ENCODE measurements around the gene SKIL.

The SKIL gene

GRCh38 chr3:170440344-170440743 is 82.8 kb downstream of the SKIL start:
- no peak for TF ChIP-seq ZFX (IDR thresholded peaks at IDR 0.05)
- TF ChIP-seq, protein P1, sequence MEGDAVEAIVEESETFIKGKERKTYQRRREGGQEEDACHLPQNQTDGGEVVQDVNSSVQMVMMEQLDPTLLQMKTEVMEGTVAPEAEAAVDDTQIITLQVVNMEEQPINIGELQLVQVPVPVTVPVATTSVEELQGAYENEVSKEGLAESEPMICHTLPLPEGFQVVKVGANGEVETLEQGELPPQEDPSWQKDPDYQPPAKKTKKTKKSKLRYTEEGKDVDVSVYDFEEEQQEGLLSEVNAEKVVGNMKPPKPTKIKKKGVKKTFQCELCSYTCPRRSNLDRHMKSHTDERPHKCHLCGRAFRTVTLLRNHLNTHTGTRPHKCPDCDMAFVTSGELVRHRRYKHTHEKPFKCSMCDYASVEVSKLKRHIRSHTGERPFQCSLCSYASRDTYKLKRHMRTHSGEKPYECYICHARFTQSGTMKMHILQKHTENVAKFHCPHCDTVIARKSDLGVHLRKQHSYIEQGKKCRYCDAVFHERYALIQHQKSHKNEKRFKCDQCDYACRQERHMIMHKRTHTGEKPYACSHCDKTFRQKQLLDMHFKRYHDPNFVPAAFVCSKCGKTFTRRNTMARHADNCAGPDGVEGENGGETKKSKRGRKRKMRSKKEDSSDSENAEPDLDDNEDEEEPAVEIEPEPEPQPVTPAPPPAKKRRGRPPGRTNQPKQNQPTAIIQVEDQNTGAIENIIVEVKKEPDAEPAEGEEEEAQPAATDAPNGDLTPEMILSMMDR (conservative IDR thresholded peaks at IDR 0.05) = no peak
- no peak overlapping the region for H3K27ac ChIP-seq

DNA sequence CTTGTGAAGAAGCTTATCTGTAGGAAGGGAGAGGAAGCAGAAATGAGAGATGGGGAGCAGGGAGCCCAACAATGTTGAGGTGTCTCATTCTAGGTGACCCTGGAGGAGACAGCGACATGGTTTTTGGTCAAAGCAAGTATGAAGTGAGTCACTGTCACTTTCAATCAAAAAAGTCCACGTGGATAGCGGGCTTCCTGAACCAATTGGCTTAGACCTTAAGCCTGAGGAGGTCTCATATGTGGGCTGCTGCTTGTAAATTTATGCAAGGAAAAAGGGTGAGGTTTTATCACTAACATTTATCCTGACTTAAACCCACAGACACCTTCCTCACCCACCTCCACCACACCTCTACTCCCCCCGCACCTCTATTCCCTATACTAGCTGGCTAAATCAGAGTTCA is 83.9 kb downstream of the SKIL start:
- H3K27ac ChIP-seq = no peak overlapping the region
- TF ChIP-seq, protein P1 (conservative IDR thresholded peaks at IDR 0.05) = no peak
- no peak for TF ChIP-seq ZFX (IDR thresholded peaks at IDR 0.05)

GRCh38 chr3:170442947-170443346 is 85.4 kb downstream of the SKIL start:
- TF ChIP-seq ZFX (IDR thresholded peaks at IDR 0.05) = no peak
- TF ChIP-seq, protein P1 (conservative IDR thresholded peaks at IDR 0.05) = no peak
- H3K27ac ChIP-seq = no peak overlapping the region

GRCh38 chr3:170443457-170443856 is 85.9 kb downstream of the SKIL start:
- H3K27ac ChIP-seq = no peak overlapping the region
- TF ChIP-seq, protein P1 (conservative IDR thresholded peaks at IDR 0.05) = no peak
- TF ChIP-seq ZFX (IDR thresholded peaks at IDR 0.05) = no peak

All from C4-2B (cell line).